Measurements from ENCODE around the gene TOM1L1. TPM values are rescaled to one million over a fixed set of nuclear protein-coding genes. Genes with fewer than 3 reads are reported as not detected.

Gene TOM1L1
- total RNA-seq, 1 donor: 40.2 TPM

DNA sequence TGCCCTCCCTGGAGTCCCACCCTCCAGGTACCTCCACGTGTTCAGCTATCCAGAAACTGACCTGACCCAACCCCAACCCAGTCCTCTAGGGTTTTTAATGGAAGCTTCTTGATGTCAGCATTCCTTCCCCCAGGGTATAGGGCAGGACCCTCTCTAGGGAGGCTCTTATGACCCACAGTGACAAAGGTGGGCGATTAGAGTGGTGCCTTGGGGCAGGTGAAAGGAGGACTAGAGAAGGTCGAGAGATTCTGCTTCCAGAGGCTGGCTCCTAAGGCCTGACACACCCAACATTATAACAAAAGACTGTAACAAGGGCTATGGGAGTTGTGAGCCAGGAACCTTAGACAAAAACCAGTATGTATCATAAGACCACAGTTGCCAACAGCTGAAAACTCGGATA is 50.6 kb downstream of the TOM1L1 start:
- Histone ChIP-seq H3K4me2 (ENCODE audit: insufficient read depth, low read length) (no peak overlapping the region), H3K4me1 (ENCODE audit: insufficient read depth, low read length) (peaks cover 13% of the 10 kb centered on the region), H2AFZ (ENCODE audit: low read length) (no peak overlapping the region), H3K27me3 (ENCODE audit: insufficient read depth, low read length) (no peaks in the 10 kb centered on the region), H3K79me2 (ENCODE audit: insufficient read depth, low read length) (no peaks in the 10 kb centered on the region), H3K27ac (ENCODE audit: low read depth, low read length) (no peak overlapping the region), H4K20me1 (ENCODE audit: insufficient read depth, low read length) (no peaks in the 10 kb centered on the region), H3K4me3 (ENCODE audit: insufficient read depth, low read length) (no peak overlapping the region), H3K9me3 (ENCODE audit: low read depth, low read length) (no peaks in the 10 kb centered on the region), H3K36me3 (ENCODE audit: insufficient read depth, low read length) (peaks cover 4% of the 10 kb centered on the region)
- TF ChIP-seq, protein P1, sequence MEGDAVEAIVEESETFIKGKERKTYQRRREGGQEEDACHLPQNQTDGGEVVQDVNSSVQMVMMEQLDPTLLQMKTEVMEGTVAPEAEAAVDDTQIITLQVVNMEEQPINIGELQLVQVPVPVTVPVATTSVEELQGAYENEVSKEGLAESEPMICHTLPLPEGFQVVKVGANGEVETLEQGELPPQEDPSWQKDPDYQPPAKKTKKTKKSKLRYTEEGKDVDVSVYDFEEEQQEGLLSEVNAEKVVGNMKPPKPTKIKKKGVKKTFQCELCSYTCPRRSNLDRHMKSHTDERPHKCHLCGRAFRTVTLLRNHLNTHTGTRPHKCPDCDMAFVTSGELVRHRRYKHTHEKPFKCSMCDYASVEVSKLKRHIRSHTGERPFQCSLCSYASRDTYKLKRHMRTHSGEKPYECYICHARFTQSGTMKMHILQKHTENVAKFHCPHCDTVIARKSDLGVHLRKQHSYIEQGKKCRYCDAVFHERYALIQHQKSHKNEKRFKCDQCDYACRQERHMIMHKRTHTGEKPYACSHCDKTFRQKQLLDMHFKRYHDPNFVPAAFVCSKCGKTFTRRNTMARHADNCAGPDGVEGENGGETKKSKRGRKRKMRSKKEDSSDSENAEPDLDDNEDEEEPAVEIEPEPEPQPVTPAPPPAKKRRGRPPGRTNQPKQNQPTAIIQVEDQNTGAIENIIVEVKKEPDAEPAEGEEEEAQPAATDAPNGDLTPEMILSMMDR (IDR thresholded peaks at IDR 0.05; ENCODE audit: extremely low read depth, low read depth, low read length): no peak
- DNase-seq (ENCODE audit: insufficient read length, low spot score, missing footprints): no peak

DNA sequence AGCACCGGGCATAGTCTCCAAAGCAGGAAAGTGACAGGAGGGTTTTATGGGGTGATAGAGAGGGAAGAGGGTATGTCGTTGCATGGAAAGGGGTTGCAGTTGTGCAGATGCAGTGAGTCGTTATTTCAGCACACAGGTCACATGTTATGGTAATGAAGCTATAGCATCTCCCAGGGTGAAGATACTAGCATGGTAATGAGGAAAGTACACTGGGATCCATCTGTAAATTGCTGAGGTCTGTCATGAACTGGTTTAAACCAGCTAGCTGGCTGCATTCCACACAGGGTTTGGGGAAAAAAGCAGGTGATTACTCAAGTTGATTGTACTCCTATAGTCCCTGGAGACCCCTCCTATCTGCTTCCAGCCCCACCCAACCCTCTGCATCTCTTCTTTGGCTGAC is 56.1 kb downstream of the TOM1L1 start:
- H2AFZ ChIP-seq (ENCODE audit: low read length): no peak overlapping the region
- H3K36me3 ChIP-seq (ENCODE audit: insufficient read depth, low read length): peaks cover 27% of the 10 kb centered on the region
- H3K4me3 ChIP-seq (ENCODE audit: insufficient read depth, low read length): no peak overlapping the region
- no peaks in the 10 kb centered on the region for H3K27me3 ChIP-seq (ENCODE audit: insufficient read depth, low read length)
- no peaks in the 10 kb centered on the region for H4K20me1 ChIP-seq (ENCODE audit: insufficient read depth, low read length)
- DNase-seq (ENCODE audit: insufficient read length, low spot score, missing footprints): no peak
- no peaks in the 10 kb centered on the region for H3K9me3 ChIP-seq (ENCODE audit: low read depth, low read length)
- H3K4me2 ChIP-seq (ENCODE audit: insufficient read depth, low read length): no peak overlapping the region
- H3K4me1 ChIP-seq (ENCODE audit: insufficient read depth, low read length): no peaks in the 10 kb centered on the region
- H3K27ac ChIP-seq (ENCODE audit: low read depth, low read length): no peak overlapping the region
- H3K79me2 ChIP-seq (ENCODE audit: insufficient read depth, low read length): no peaks in the 10 kb centered on the region
- TF ChIP-seq, protein P1 (IDR thresholded peaks at IDR 0.05; ENCODE audit: extremely low read depth, low read depth, low read length): no peak

DNA sequence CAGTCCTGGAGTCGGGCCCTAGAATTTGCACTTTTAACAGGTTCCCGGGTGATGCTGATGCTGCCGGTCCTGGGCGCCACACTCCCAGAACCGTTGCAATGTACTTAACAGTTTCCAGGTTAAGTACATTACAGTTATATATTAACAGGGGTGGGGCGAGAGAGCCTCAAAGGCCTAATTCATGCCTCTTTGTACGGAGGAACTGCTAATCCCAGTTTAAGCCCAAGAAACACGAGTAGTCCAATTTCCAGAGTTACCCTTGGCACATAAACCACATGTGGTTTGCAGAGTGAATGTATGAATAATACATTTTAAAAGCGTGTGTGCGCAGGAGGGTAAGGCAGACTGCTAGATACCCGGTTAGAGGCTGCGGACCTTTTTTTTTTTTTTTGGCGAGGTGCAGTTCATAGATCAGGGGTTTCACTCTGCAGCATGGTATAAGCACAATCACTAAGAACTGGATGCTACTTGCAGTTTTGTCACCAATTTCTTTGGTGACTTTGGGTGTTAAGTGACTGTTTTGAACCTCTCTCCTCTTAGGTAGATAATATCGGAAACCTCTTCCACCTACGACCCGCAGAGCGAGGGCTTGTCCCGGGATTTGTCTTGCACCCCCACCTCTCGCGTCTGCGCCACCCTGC is 67.1 kb downstream of the TOM1L1 start:
- H3K27ac ChIP-seq (ENCODE audit: low read depth, low read length): peak overlapping the region; percentile 83
- no peaks in the 10 kb centered on the region for H3K27me3 ChIP-seq (ENCODE audit: insufficient read depth, low read length)
- H3K4me1 ChIP-seq (ENCODE audit: insufficient read depth, low read length): peaks cover 14% of the 10 kb centered on the region
- H3K4me3 ChIP-seq (ENCODE audit: insufficient read depth, low read length): peak overlapping the region; percentile 99
- peak overlapping the region; percentile 99 for H2AFZ ChIP-seq (ENCODE audit: low read length)
- H3K36me3 ChIP-seq (ENCODE audit: insufficient read depth, low read length): peaks cover 19% of the 10 kb centered on the region
- H4K20me1 ChIP-seq (ENCODE audit: insufficient read depth, low read length): no peaks in the 10 kb centered on the region
- H3K4me2 ChIP-seq (ENCODE audit: insufficient read depth, low read length): peak overlapping the region; percentile 86
- H3K79me2 ChIP-seq (ENCODE audit: insufficient read depth, low read length): peaks cover 57% of the 10 kb centered on the region
- no peak for DNase-seq (ENCODE audit: insufficient read length, low spot score, missing footprints)
- TF ChIP-seq, protein P1 (IDR thresholded peaks at IDR 0.05; ENCODE audit: extremely low read depth, low read depth, low read length): no peak
- H3K9me3 ChIP-seq (ENCODE audit: low read depth, low read length): no peaks in the 10 kb centered on the region

DNA sequence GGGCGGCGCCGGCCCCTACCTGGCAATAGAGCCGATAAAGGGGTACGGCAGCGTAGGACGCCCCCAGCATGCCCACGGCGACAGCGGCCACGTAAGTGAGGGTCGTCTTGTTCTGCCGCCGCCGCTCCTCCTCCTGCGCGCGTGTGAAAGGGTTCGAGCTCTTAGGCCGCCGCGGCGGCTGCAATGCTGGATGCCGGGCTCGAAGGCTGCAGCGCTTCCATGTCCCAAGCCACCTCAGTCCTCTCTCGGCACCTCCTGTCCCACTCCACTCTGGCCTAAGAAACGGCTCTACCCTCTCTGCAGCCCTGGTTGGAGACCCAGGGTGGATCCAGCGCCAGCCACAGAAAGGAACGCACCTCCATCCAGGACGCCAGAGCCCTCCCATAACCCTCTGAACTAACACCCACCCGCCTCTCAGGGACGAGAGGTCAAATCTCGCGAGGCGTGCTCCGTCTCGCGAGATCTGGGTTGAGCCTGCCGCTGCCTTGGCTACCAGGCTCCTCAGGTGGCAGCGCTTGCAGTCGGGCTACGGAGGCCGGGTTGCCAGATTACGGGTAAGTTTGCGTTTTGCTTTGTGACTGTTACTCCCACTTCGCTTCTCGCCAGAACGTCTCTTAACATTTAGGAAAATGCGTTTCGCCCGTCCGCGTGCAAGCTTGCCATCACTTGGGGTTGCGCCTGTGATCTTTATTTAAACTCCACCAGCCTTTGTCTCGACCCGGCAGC is 67.8 kb downstream of the TOM1L1 start, which contains the start of the genes COX11 and STXBP4:
TSS of gene COX11 (minus strand) at position 393 of the 726 bp plus-strand sequence. CDS start at position 385, 8 bp downstream.
TSS of gene STXBP4 (plus strand) at position 504 of the 726 bp plus-strand sequence. CDS start 17,455 bp downstream, outside the sequence.
- peaks cover 63% of the 10 kb centered on the region for H3K79me2 ChIP-seq (ENCODE audit: insufficient read depth, low read length)
- peak within 1 kb of the TSS; percentile 99 for H2AFZ ChIP-seq (ENCODE audit: low read length)

More for the DNA sequence above, 67.8 kb downstream of the TOM1L1 start, which contains the start of the genes COX11 and STXBP4:
- peaks cover 14% of the 10 kb centered on the region for H3K4me1 ChIP-seq (ENCODE audit: insufficient read depth, low read length)
- TF ChIP-seq, protein P1 (IDR thresholded peaks at IDR 0.05; ENCODE audit: extremely low read depth, low read depth, low read length): peak; percentile 33
- no peaks in the 10 kb centered on the region for H3K9me3 ChIP-seq (ENCODE audit: low read depth, low read length)
- DNase-seq (ENCODE audit: insufficient read length, low spot score, missing footprints): peak; percentile 93
- H3K4me3 ChIP-seq (ENCODE audit: insufficient read depth, low read length): peak within 1 kb of the TSS; percentile 99
- peak within 1 kb of the TSS; percentile 83 for H3K27ac ChIP-seq (ENCODE audit: low read depth, low read length)
- H3K4me2 ChIP-seq (ENCODE audit: insufficient read depth, low read length): peak within 1 kb of the TSS; percentile 86
- H4K20me1 ChIP-seq (ENCODE audit: insufficient read depth, low read length): peaks cover 6% of the 10 kb centered on the region
- no peaks in the 10 kb centered on the region for H3K27me3 ChIP-seq (ENCODE audit: insufficient read depth, low read length)
- H3K36me3 ChIP-seq (ENCODE audit: insufficient read depth, low read length): peaks cover 12% of the 10 kb centered on the region
